HepG2 (cell line): ENCODE data around the gene TBX5. TPM values are rescaled to one million over a fixed set of nuclear protein-coding genes. Genes with fewer than 3 reads are reported as not detected.

Experiments
- ATAC-seq: fragments of 200-7000 bp; cut with Tn5 transposase; 3 replicates; pipeline ENCODE4 v1.9.1; 2020; ENCODE audit warnings: mild to moderate bottlenecking, moderate library complexity
- BruUV-seq: library from RNA; stranded (reverse); fragments of 400-500 nt; replicated peaks from 2 replicates; lab custom pipeline; 2021; lab: Mats Ljungman, UMichigan
- CTCF ChIA-PET: fragments of 300-600 bp; formaldehyde crosslinking; extraction: SDS; loops from one replicate; lab custom pipeline; 2021; ENCODE audit warnings: low total read pairs, inconsistent platforms, low intra/inter-chr PET ratio; lab: Yijun Ruan, JAX
- POLR2A ChIA-PET: fragments of 350-600 bp; sonication (Branson Sonifier 250); formaldehyde crosslinking; loops from one replicate; lab custom pipeline; 2020; ENCODE audit warnings: antibody characterized with exemption, inconsistent platforms; lab: Yijun Ruan, JAX
- DNase-seq: peaks from one replicate; pipeline ENCODE4 v3.0.0-alpha.2; 2015; ENCODE audit warnings: low spot score
- FAIRE-seq: peaks from 3 replicates; lab custom pipeline; 2011; peaks lifted over from hg19 to GRCh38; lab: Jason Lieb, UNC
- H2AFZ ChIP-seq: one replicate; pipeline ENCODE4 v1.6.1; 2011; ENCODE audit warnings: low read length, inconsistent platforms
- H3K27ac ChIP-seq: fragments of 300-600 bp; 3 replicates; pipeline ENCODE4 v1.8.0; 2011; ENCODE audit warnings: mixed run types, mild to moderate bottlenecking, mixed read lengths, low read length, inconsistent platforms; ENCODE audit not compliant: insufficient read depth; ENCODE audit errors: extremely low read length
- H3K27me3 ChIP-seq, 2 experiments: fragments of 200-600 bp in 1 of 2; 2 replicates in 1 of 2; 3 replicates in 1 of 2; pipeline versions ENCODE4 v1.6.0 to v1.8.0; 2011; ENCODE audit warnings: low read length in 2 of 2, mild to moderate bottlenecking in 2 of 2, moderate library complexity in 2 of 2, inconsistent platforms in 1 of 2; ENCODE audit not compliant: insufficient read depth in 2 of 2, control insufficient read depth in 1 of 2
- H3K36me3 ChIP-seq, 2 experiments: fragments of 200-600 bp in 1 of 2; replicated peaks in 1 of 2; 2 replicates in 1 of 2; 3 replicates in 1 of 2; pipeline versions ENCODE4 v1.5.1 to v1.8.0; 2011; ENCODE audit warnings: low read length in 2 of 2, inconsistent platforms in 1 of 2; ENCODE audit not compliant: insufficient read depth in 2 of 2, control insufficient read depth in 1 of 2
- H3K4me1 ChIP-seq: 2 replicates; pipeline ENCODE4 v1.5.1; 2012; ENCODE audit warnings: low read length, inconsistent platforms; ENCODE audit not compliant: insufficient read depth
- H3K4me2 ChIP-seq: 2 replicates; pipeline ENCODE4 v1.6.0; 2011; ENCODE audit warnings: low read depth, low read length, inconsistent platforms
- H3K4me3 ChIP-seq, 3 experiments: fragments of 200-600 bp in 1 of 3; sonication (generic), shearing (Covaris generic) in 1 of 3; replicated peaks in 1 of 3; 2 replicates each; pipeline ENCODE4 v1.5.1; 2011 to 2016; ENCODE audit warnings: low read length in 3 of 3, inconsistent platforms in 2 of 3, low read depth in 2 of 3, mild to moderate bottlenecking in 2 of 3, control low read depth in 1 of 3, mixed read lengths in 1 of 3; ENCODE audit not compliant: insufficient read depth in 1 of 3
- H3K79me2 ChIP-seq: one replicate; pipeline ENCODE4 v1.6.1; 2011; ENCODE audit warnings: low read length, inconsistent platforms; ENCODE audit not compliant: insufficient read depth
- H3K9ac ChIP-seq: 2 replicates; pipeline ENCODE4 v1.6.0; 2011; ENCODE audit warnings: mild to moderate bottlenecking, low read depth, low read length, inconsistent platforms; ENCODE audit not compliant: insufficient read depth
- H3K9me3 ChIP-seq: 2 replicates; pipeline ENCODE4 v1.5.1; 2012; ENCODE audit warnings: mild to moderate bottlenecking, low read length
- H4K20me1 ChIP-seq: 2 replicates; pipeline ENCODE4 v1.6.0; 2011; ENCODE audit warnings: inconsistent platforms, mild to moderate bottlenecking, low read length, moderate library complexity; ENCODE audit not compliant: insufficient read depth
- GLI4 ChIP-seq: sonication (generic); formaldehyde crosslinking; IDR thresholded peaks from 2 replicates; pipeline ENCODE4 v1.5.1; 2020; ENCODE audit warnings: missing genetic modification reagents, mild to moderate bottlenecking, moderate library complexity, borderline replicate concordance
- GPN1 ChIP-seq: sonication (generic); formaldehyde crosslinking; IDR thresholded peaks from 2 replicates; pipeline ENCODE4 v1.5.1; 2020; ENCODE audit warnings: missing genetic modification reagents, borderline replicate concordance
- ZC3H4 ChIP-seq: sonication (generic); formaldehyde crosslinking; IDR thresholded peaks from 2 replicates; pipeline ENCODE4 v1.4.0; 2020; ENCODE audit warnings: missing genetic modification reagents, borderline replicate concordance
- ZNF101 ChIP-seq: sonication (generic); formaldehyde crosslinking; IDR thresholded peaks from 2 replicates; pipeline ENCODE4 v1.4.0; 2020; ENCODE audit warnings: mild to moderate bottlenecking, low read depth, missing genetic modification reagents, borderline replicate concordance
- ZNF264 ChIP-seq: sonication (generic); formaldehyde crosslinking; IDR thresholded peaks from 2 replicates; pipeline ENCODE4 v1.4.0; 2020; ENCODE audit warnings: missing genetic modification reagents
- ZNF274 ChIP-seq: sonication (generic); formaldehyde crosslinking; IDR thresholded peaks from 2 replicates; pipeline ENCODE4 v1.5.1; 2020; ENCODE audit warnings: mild to moderate bottlenecking, missing genetic modification reagents
- ZNF501 ChIP-seq: sonication (generic); formaldehyde crosslinking; IDR thresholded peaks from 2 replicates; pipeline ENCODE4 v1.5.1; 2020; ENCODE audit warnings: mild to moderate bottlenecking, moderate library complexity, missing genetic modification reagents
- WGBS: methylation state at CpG from one replicate; pipeline ENCODE4 v1.1.6; 2017; ENCODE audit warnings: low lambda C conversion rate; 5-methylcytosine and 5-hydroxymethylcytosine counted together
- in situ Hi-C: cut with HindIII; loops from 2 replicates; pipeline ENCODE4 v1.10.0; 2017; ENCODE audit warnings: low pct_unique_long_range_greater_than_20kb; ENCODE audit not compliant: extremely low pct_ligation_motif_present
- intact Hi-C: fragments of 100-400 bp; cut with micrococcal nuclease; formaldehyde crosslinking; loops from one replicate; pipeline ENCODE4 v1.10.0; 2022; ENCODE audit not compliant: unreplicated experiment
- polyA plus RNA-seq, 8 experiments: library from polyadenylated mRNA; depleted of rRNA in 3 of 8; stranded (reverse) in 7 of 8; unstranded in 1 of 8; fragments of >200 nt; fragmentation: Illumina TruSeq in 4 of 8; extraction: Trizol in 4 of 8; gene quantifications; 2 replicates each; pipeline versions ENCODE4 v1.2.1 to v1.2.3, GENCODE V29; 2011 to 2016; ENCODE audit warnings: low read depth in 4 of 8, missing spikeins in 1 of 8, mixed read lengths in 1 of 8; ENCODE audit not compliant: insufficient read depth in 1 of 8
- total RNA-seq, 5 experiments: library from RNA; depleted of rRNA; stranded (reverse); fragments of >200 nt; fragmentation: Illumina TruSeq; extraction: Trizol; gene quantifications; 2 replicates each; pipeline ENCODE4 v1.2.3, GENCODE V29; 2016; ENCODE audit warnings: low read depth in 1 of 5
- TF ChIP-seq, protein P1 (sequence below): sonication (generic); formaldehyde crosslinking; IDR thresholded peaks from 2 replicates; pipeline ENCODE4 v1.9.0; 2021; ENCODE audit warnings: mild to moderate bottlenecking, missing genetic modification reagents
- TF ChIP-seq, protein P2 (sequence below): sonication (generic); formaldehyde crosslinking; IDR thresholded peaks from 2 replicates; pipeline ENCODE4 v1.8.1; 2023; ENCODE audit warnings: missing genetic modification reagents, inconsistent platforms, borderline replicate concordance
- TF ChIP-seq, protein P3 (sequence below), 2 experiments: fragments of 450-650 bp in 1 of 2; sonication (generic) in 1 of 2; formaldehyde crosslinking; IDR thresholded peaks; 2 replicates each; pipeline versions ENCODE4 v1.5.0 to v1.8.0; 2020 to 2022; ENCODE audit warnings: mild to moderate bottlenecking in 1 of 2, missing genetic modification reagents in 1 of 2

The TBX5 gene
- total and polyA plus RNA-seq, 2 of the 13 experiments (the other 11 are each of a cell fraction or from before 2014, with no cell fraction given) = not detected

DNA sequence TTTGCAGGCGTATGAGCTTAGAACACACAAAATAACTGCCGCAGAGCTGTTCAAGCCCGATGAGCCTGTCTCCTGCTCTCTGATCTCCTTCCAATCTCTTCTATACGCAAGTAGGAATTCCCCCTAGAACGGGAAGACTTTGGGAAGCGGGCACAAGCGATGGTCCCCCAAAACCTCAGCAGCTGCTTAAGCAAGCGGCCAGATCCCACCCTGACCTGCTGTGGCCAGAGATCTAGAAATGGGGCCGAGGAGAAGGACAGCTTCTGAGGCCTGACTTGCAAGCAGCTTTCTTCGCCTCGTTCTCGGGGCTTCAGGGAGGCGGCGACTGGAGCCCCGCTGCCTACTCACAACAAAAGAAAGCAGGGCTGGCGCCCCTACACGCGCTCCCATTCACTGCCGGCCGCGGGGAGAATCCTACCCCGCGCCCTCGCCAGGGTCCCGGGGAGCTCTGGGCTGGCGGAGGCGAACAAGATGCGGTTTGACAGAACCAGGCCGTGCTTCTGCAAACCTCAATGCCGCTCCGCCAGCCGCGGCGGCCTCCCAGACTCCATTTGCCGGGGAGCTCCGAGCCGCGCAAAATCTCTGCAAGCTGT, 922 bp downstream of the TBX5 start (continued):
- no peak for TF ChIP-seq ZNF101 (CRISPR knock-in tag)

DNA sequence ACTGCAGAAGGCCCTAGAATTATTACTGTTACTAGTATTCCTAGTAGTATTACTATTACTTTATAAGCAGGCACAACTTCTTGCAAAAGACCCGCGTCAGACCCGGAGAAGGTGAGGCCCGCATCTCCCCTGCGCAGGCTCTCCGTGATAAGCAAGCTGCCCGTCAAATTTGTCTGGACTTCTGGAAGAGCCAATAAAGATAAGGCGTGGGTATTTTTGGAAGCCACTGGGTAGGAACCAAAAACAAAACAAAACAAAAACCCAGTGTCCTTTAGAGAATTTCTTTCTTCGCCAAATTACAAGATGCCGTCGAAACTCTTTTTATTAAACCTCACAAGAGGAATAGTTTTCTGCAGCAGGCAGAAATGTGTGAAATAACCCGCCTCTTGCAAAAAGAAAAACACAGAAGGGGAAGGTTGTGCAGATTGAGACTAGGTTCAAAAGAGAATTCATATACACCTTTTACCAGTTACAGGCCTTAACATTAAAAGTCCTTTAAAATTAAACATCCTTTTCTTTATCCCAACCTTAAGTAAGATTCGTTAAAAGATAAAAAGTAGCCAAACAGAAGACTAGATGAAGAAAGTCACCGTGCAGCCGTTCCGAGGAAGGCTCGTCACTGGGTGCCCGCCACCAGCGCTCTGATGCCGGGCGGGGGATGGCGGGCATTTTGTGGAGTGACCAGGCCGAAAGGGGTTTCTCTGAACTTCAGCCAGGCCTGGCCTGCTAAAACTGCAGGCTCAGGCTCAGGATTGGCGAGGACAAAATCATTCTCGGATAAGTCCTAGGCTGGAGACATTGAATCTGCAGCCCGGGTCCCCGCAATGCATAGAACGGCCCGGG, 1.6 kb downstream of the TBX5 start:
- intact Hi-C loops (no loop called here), in situ Hi-C loops (no loop called here)
- no TSS peak for BruUV-seq
- ATAC-seq (no peak), FAIRE-seq (no peak), DNase-seq (no peak)
- Histone ChIP-seq H3K4me1 (no peaks in the 10 kb centered on the region), H3K4me2 (no peak overlapping the region), H3K36me3 (no peaks in the 10 kb centered on the region), H3K27ac (no peak overlapping the region), H3K4me3 (no peak overlapping the region), H4K20me1 (no peaks in the 10 kb centered on the region), H3K9me3 (no peaks in the 10 kb centered on the region), H3K9ac (no peak overlapping the region), H3K79me2 (no peaks in the 10 kb centered on the region), H3K27me3 (peaks cover 4 to 78% of the 10 kb centered on the region in 2 experiments), H2AFZ (no peak overlapping the region)
- no peak for TF ChIP-seq ZNF264 (CRISPR knock-in tag)
- TF ChIP-seq, protein P1, sequence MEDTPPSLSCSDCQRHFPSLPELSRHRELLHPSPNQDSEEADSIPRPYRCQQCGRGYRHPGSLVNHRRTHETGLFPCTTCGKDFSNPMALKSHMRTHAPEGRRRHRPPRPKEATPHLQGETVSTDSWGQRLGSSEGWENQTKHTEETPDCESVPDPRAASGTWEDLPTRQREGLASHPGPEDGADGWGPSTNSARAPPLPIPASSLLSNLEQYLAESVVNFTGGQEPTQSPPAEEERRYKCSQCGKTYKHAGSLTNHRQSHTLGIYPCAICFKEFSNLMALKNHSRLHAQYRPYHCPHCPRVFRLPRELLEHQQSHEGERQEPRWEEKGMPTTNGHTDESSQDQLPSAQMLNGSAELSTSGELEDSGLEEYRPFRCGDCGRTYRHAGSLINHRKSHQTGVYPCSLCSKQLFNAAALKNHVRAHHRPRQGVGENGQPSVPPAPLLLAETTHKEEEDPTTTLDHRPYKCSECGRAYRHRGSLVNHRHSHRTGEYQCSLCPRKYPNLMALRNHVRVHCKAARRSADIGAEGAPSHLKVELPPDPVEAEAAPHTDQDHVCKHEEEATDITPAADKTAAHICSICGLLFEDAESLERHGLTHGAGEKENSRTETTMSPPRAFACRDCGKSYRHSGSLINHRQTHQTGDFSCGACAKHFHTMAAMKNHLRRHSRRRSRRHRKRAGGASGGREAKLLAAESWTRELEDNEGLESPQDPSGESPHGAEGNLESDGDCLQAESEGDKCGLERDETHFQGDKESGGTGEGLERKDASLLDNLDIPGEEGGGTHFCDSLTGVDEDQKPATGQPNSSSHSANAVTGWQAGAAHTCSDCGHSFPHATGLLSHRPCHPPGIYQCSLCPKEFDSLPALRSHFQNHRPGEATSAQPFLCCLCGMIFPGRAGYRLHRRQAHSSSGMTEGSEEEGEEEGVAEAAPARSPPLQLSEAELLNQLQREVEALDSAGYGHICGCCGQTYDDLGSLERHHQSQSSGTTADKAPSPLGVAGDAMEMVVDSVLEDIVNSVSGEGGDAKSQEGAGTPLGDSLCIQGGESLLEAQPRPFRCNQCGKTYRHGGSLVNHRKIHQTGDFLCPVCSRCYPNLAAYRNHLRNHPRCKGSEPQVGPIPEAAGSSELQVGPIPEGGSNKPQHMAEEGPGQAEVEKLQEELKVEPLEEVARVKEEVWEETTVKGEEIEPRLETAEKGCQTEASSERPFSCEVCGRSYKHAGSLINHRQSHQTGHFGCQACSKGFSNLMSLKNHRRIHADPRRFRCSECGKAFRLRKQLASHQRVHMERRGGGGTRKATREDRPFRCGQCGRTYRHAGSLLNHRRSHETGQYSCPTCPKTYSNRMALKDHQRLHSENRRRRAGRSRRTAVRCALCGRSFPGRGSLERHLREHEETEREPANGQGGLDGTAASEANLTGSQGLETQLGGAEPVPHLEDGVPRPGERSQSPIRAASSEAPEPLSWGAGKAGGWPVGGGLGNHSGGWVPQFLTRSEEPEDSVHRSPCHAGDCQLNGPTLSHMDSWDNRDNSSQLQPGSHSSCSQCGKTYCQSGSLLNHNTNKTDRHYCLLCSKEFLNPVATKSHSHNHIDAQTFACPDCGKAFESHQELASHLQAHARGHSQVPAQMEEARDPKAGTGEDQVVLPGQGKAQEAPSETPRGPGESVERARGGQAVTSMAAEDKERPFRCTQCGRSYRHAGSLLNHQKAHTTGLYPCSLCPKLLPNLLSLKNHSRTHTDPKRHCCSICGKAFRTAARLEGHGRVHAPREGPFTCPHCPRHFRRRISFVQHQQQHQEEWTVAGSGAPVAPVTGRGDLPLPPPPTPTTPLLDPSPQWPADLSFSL (CRISPR knock-in tag) = no peak
- no peak for TF ChIP-seq ZNF501 (CRISPR knock-in tag)
- TF ChIP-seq ZC3H4 (CRISPR knock-in tag) = no peak
- TF ChIP-seq, protein P2, sequence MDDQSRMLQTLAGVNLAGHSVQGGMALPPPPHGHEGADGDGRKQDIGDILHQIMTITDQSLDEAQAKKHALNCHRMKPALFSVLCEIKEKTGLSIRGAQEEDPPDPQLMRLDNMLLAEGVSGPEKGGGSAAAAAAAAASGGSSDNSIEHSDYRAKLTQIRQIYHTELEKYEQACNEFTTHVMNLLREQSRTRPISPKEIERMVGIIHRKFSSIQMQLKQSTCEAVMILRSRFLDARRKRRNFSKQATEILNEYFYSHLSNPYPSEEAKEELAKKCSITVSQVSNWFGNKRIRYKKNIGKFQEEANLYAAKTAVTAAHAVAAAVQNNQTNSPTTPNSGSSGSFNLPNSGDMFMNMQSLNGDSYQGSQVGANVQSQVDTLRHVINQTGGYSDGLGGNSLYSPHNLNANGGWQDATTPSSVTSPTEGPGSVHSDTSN = no peak
- TF ChIP-seq, protein P3, sequence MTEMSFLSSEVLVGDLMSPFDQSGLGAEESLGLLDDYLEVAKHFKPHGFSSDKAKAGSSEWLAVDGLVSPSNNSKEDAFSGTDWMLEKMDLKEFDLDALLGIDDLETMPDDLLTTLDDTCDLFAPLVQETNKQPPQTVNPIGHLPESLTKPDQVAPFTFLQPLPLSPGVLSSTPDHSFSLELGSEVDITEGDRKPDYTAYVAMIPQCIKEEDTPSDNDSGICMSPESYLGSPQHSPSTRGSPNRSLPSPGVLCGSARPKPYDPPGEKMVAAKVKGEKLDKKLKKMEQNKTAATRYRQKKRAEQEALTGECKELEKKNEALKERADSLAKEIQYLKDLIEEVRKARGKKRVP (CRISPR knock-in tag; IDR thresholded peaks at IDR 0.05) = no peak
- no peak for TF ChIP-seq GLI4
- no peak for TF ChIP-seq ZNF274 (CRISPR knock-in tag)
- TF ChIP-seq GPN1 (CRISPR knock-in tag) = no peak
- 33% methylated on average over 20 of the region's 29 CpGs for WGBS
- ChIA-PET POLR2A (no interaction called here), CTCF (no interaction called here)
